GM19099 (cell line): ENCODE data around the gene ODAM.
"Not testable (repeated sequence)": the region's sequence is repeated elsewhere in the genome, so short reads cannot be mapped to it uniquely, and the experiment has no call there.

Experiments used
- POLR2A ChIP-seq: IDR thresholded peaks from 3 replicates; pipeline ENCODE4 v1.6.1; 2011; ENCODE audit warnings: low read depth; ENCODE audit not compliant: insufficient read length; ENCODE audit errors: extremely low read depth

Gene ODAM

DNA sequence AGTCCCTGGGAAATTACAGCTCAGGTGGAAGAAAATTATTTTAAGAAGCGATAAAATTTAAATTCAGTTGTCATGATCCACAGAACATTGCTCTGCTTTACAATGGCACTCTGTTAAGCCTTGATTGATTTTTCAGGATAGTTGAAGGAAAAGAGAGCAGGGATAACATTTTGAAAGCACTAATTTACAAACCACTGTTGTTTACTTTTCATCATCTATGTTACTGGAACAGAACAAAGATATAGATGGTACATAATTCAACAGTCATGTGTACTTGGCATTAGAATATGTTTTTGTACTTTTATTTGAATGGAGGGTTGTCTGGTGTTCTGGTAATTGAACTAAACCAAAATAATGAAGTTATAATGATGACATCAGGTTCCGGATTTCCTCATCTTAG, 2.6 kb upstream of the ODAM start:
- no peak for TF ChIP-seq POLR2A

DNA sequence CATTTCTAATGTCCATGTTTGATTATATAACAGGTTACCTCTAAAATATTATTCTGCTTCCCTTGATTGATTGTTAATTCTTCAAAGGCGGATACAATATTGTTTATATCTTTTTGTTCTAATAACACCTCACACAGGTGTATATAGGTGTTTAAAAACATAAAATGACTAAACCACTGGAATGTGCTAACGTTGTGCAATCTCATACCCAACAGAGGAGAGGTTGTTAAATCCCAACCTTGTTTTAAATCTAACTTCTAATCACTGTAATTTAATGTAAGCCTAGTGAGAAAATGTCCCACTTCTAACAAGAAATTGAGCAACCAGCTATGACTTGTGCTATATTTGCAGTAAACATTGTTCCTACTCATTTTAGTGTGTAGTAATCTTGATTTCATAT, 1.3 kb downstream of the ODAM start:
- TF ChIP-seq POLR2A = no peak

DNA sequence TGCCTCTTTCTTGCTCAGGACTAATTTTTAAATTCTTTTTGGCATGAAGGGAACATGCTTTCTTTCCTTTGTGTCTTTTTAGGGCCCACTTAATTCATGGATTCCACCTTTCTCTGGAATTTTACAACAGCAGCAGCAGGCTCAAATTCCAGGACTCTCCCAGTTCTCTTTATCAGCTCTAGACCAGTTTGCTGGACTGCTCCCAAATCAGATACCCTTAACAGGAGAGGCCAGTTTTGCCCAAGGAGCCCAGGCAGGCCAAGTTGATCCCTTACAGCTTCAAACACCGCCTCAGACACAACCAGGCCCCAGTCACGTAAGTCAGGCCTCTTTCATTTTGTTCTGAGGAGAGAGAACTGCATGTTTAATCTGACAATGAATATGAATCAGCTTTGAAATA, 2.3 kb downstream of the ODAM start:
- TF ChIP-seq POLR2A = no peak

DNA sequence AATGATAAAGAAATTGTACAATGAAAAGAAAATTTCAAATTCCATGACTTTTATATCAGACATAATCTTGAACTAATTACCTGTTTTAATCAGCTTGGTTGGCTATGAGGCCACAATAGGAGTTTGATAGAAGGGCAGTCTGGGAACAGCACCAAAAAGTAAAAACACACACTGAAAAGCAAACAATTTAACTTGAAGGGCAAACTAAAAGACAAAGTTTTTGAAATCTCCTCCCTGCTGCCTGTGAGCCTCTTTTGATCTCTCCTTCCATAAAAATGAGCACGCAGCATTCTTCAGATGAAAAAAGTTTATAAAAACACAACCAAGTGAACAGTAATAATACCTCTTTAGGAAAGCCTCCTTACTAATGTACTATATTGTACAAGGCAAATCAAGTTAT, 8.1 kb downstream of the ODAM start:
- TF ChIP-seq POLR2A = no peak

DNA sequence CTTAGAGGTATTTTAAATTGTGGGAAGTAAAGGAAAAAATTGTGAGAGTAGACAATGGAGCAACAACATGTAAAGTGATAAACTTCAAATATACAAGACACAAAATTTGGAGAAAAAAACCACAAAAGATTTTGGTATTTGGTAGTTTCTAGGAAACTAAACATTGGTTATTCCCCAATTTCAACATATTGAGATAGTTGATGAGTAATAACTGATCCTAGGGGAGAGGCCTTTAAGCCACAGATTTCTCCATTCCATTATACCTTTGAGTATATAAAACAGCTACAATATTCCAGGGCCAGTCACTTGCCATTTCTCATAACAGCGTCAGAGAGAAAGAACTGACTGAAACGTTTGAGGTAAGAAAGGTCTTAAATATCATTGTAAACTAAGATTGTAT, 30.3 kb downstream of the ODAM start, which contains the start of gene FDCSP:
FDCSP (plus strand) TSS at position 301 of the 400 bp plus-strand sequence. CDS start 5,071 bp downstream, outside the sequence.
- TF ChIP-seq POLR2A = no peak

DNA sequence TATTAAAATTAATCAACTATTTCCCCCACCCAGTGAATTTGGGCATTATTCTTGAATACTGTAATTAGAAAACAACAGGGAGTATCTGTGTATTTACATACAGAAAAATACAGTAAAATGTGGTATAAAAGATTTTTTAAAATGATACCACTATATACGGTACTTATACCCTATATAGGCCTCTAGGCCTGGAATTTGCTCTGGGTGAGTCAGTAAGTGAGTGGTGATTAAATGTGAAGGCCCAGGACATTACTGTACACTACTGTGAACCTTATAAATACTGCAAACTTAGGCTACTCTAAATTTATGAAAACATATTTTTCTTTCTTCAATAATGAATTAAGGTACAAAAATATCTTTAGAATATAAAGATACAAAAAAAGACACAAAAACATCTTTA, 40.6 kb downstream of the ODAM start:
- no peak for TF ChIP-seq POLR2A

DNA sequence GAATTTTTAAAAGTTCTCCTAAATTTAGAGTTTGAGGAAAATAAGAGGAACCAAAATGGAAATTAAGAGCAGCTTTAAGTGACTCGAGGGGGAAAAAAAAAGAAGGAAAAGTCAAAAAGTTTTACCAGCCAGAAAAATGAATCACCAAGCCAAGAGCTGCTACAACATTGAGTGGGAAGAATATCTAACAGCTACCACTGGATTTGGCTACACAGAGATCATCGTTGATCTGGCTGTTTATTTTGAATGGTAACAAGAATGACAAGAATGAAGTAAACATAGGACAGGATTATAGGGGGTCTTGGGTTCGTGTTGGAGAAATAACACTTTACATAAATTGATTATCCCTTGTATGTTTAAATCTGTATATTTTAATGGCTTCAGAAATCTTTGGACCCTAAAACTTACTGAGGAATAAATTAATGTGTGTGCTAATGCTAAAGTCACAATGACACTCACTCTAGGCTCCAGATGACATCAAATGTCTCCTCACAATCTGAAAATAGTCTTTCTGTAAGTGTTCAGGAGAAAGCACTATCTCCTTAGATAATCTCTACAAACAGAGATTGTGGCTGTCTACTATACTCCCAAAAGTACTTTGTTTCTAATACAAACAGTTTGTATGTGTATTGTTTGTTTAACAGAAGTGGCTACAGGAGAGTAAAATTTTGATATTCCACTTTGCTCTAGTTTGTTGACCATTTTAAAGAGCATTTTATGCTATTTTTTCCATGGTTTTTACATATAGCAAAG, 43.8 kb downstream of the ODAM start:
- no peak for TF ChIP-seq POLR2A

DNA sequence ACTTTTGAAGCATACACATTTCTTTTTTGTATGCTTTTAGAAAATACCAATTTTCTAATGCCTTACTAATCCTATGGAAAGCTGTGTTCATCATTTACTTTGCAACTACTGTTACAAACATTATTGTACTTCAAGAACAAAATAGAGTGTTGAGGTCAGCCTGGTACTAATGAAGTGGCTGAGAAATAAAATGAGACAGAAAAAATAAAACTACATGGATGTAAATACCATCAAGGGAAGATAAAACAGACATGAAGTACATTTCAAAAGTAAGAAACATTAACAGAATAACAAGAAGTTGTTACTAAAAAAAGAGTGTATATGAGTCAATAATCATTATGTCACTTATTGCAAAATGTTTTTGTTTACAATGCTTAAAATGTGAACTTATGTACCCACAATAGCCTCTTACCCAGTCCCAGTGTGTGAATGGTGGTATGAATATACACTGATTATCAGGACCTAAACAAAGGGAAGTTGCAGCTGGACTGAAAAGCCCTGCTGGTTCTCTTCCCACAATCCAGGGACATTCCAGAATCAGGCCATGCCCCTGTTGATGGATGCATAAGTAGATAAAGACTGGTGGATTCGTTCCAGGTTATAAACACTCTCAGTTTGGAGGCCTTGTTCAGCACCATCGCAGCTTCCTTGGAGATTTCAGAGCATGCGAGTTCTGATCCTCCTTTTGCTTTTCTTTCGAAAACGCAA, 44.5 kb downstream of the ODAM start:
- TF ChIP-seq POLR2A = no peak

DNA sequence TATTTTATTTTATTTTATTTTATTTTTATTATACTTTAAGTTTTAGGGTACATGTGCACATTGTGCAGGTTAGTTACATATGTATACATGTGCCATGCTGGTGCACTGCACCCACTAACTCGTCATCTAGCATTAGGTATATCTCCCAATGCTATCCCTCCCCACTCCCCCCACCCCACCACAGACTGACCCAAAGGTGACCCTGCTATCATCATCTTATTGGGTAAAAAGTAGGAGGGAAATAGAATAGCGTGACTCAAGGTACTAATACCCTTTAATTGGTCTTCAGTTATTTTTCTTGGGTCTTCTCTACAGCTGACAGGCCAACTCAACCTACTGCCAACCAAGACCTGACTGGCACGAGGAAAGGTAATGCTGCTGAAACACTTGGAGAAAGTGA, 46.8 kb downstream of the ODAM start, which contains the start of gene CSN3:
CSN3 (plus strand) TSS at position 301 of the 400 bp plus-strand sequence. CDS start 2,223 bp downstream, outside the sequence.
- not testable (repeated sequence) for TF ChIP-seq POLR2A

DNA sequence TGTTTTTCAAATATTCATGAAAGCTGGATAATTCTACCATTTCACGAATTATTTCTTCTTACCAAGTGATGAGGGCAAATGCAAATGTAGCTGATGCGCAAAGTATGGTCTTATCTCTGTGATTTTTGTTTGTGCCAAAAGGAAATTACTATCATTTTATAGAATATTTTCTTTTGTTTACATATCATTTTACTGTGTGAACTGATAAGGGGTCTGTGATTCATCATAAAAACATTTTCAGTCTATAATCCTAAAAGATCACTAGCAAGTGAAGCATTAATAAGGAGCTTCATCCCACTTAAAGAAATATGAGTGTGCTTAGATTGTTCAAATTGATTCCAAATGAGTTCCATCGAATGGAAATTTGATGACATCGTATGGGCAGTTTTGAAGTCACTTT, 47.6 kb downstream of the ODAM start:
- TF ChIP-seq POLR2A = no peak

DNA sequence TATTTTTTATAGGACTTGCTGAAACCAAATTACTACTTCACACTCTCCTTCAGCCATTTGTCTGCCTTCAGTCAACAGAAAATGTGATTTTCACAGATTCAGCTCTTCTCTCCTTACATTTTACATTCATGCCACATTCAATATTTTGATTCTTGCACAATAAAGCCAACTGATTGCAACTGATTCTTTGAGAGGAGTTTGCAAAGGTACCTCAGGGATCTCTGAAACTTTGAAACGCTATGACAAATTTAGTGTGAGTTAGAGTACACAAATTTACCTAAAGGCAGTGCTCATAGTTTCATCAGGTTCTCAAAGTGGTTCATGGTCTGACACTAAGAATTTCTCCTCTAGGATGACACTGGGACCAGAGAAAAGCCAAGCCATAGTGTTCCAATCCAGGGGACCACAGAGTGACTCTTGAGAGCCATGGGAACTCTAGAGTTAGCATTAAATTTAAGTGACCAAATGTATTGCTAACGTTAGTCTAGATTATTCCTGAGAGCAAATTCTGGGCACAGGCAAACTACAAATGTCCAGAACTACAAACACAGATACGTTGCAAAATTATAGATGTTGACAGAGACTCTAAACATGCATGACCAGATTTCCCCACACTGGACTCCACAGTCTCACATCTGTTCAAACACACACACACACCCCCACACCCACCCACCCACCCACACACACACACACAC, 55.9 kb downstream of the ODAM start:
- TF ChIP-seq POLR2A = no peak

DNA sequence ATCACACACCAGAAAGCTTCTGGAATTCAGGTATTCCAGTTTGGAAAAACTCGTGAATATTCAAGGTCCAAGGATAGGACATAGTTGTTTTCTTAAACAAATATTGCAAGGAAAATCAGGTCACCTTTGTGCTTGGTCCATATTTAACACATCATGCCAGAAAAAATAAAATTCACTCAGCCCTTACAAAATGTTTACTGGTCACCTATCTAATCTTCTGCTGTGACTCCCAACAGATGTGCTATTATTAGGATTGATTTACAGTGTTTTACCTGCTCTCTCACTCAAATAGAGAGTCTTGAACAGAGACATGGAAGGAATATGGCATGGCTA, 56.4 kb downstream of the ODAM start:
- no peak for TF ChIP-seq POLR2A
